HEK293 (cell line): ENCODE measurements around the gene GCNT2.
"Not testable (repeated sequence)": the region's sequence is repeated elsewhere in the genome, so short reads cannot be mapped to it uniquely, and the experiment has no call there.

Source experiments
- CTCF ChIA-PET: fragments of 350-600 bp; formaldehyde crosslinking; extraction: SDS; loops from one replicate; lab custom pipeline; 2021; ENCODE audit warnings: antibody characterized with exemption; lab: Yijun Ruan, JAX
- POLR2A ChIA-PET: fragments of 300-600 bp; formaldehyde crosslinking; extraction: SDS; loops from one replicate; lab custom pipeline; 2020; ENCODE audit warnings: antibody characterized with exemption, inconsistent platforms; lab: Yijun Ruan, JAX
- H3K27ac ChIP-seq: fragments of 200-500 bp; sonication (Bioruptor generic); 2 replicates; pipeline ENCODE4 v1.5.1; 2014; ENCODE audit warnings: low read depth, low read length, control low read depth, inconsistent platforms; ENCODE audit errors: extremely low read depth
- H3K36me3 ChIP-seq, 2 experiments: fragments of 200-500 bp in 1 of 2; sonication (Bioruptor generic) in 1 of 2; 1 replicate in 1 of 2; 2 replicates in 1 of 2; pipeline ENCODE4 v1.5.1; 2014 to 2017; ENCODE audit warnings: inconsistent platforms in 2 of 2, low read length in 2 of 2; ENCODE audit not compliant: control insufficient read depth in 2 of 2, insufficient read depth in 1 of 2
- H3K4me1 ChIP-seq: fragments of 200-500 bp; sonication (Bioruptor generic); 2 replicates; pipeline ENCODE4 v1.5.1; 2014; ENCODE audit warnings: mild to moderate bottlenecking, low read length, inconsistent platforms; ENCODE audit not compliant: control insufficient read depth, insufficient read depth
- H3K4me3 ChIP-seq: 2 replicates; pipeline ENCODE4 v1.5.1; 2011; ENCODE audit warnings: low read depth, mild to moderate bottlenecking, control low read depth, low read length, moderate library complexity
- H3K9me3 ChIP-seq: fragments of 200-500 bp; sonication (Bioruptor generic); 2 replicates; pipeline ENCODE4 v1.5.1; 2014; ENCODE audit warnings: low read depth, low read length, inconsistent platforms; ENCODE audit not compliant: control insufficient read depth, insufficient read depth
- GLIS2 ChIP-seq: fragments of 450-650 bp; formaldehyde crosslinking; IDR thresholded peaks from 2 replicates; pipeline ENCODE4 v1.5.1; 2016; ENCODE audit warnings: missing biosample characterization, missing genetic modification characterization
- MZF1 ChIP-seq: fragments of 450-650 bp; formaldehyde crosslinking; IDR thresholded peaks from 2 replicates; pipeline ENCODE4 v1.5.1; 2017; ENCODE audit warnings: missing biosample characterization, missing genetic modification characterization, borderline replicate concordance
- OSR2 ChIP-seq: fragments of 450-650 bp; formaldehyde crosslinking; IDR thresholded peaks from 2 replicates; pipeline ENCODE4 v1.5.1; 2016; ENCODE audit warnings: missing biosample characterization, missing genetic modification characterization
- PRDM1 ChIP-seq: fragments of 450-650 bp; formaldehyde crosslinking; IDR thresholded peaks from 2 replicates; pipeline ENCODE4; 2016; ENCODE audit warnings: missing biosample characterization, missing genetic modification characterization
- SALL2 ChIP-seq: fragments of 450-650 bp; formaldehyde crosslinking; IDR thresholded peaks from 2 replicates; pipeline ENCODE4 v1.5.0; 2017; ENCODE audit warnings: missing biosample characterization, mild to moderate bottlenecking, missing genetic modification characterization, borderline replicate concordance
- SCRT1 ChIP-seq: fragments of 450-650 bp; formaldehyde crosslinking; IDR thresholded peaks from 2 replicates; pipeline ENCODE4 v1.5.1; 2016; ENCODE audit warnings: missing biosample characterization, missing genetic modification characterization, borderline replicate concordance
- SCRT2 ChIP-seq: fragments of 450-650 bp; formaldehyde crosslinking; IDR thresholded peaks from 2 replicates; pipeline ENCODE4 v1.5.1; 2016; ENCODE audit warnings: missing biosample characterization, missing genetic modification characterization
- SETDB1 ChIP-seq: IDR thresholded peaks from one replicate; pipeline ENCODE4 v1.6.1; 2017; ENCODE audit warnings: mild to moderate bottlenecking, low read length, moderate library complexity, mixed read lengths; ENCODE audit not compliant: insufficient read length
- ZBTB17 ChIP-seq: fragments of 450-650 bp; formaldehyde crosslinking; IDR thresholded peaks from 2 replicates; pipeline ENCODE4 v1.5.1; 2016; ENCODE audit warnings: missing biosample characterization, missing genetic modification characterization
- ZNF19 ChIP-seq: fragments of 450-650 bp; formaldehyde crosslinking; IDR thresholded peaks from 2 replicates; pipeline ENCODE4; 2016; ENCODE audit warnings: missing biosample characterization, missing genetic modification characterization, low read depth
- ZNF202 ChIP-seq: fragments of 450-650 bp; formaldehyde crosslinking; IDR thresholded peaks from 2 replicates; pipeline ENCODE4 v1.5.1; 2016; ENCODE audit warnings: missing biosample characterization, missing genetic modification characterization, borderline replicate concordance
- ZNF274 ChIP-seq, 2 experiments: fragments of 200-500 bp in 1 of 2; fragments of 450-650 bp in 1 of 2; sonication (Bioruptor generic) in 1 of 2; formaldehyde crosslinking in 1 of 2; IDR thresholded peaks; 2 replicates each; pipeline versions ENCODE4 v1.5.1 to v1.6.1; 2014 to 2016; ENCODE audit warnings: borderline replicate concordance in 1 of 2, inconsistent platforms in 1 of 2, low read length in 1 of 2, missing biosample characterization in 1 of 2, missing genetic modification characterization in 1 of 2
- ZNF302 ChIP-seq: fragments of 450-650 bp; formaldehyde crosslinking; IDR thresholded peaks from 2 replicates; pipeline ENCODE4 v1.5.1; 2016; ENCODE audit warnings: missing biosample characterization, missing genetic modification characterization, low read depth
- ZNF416 ChIP-seq: fragments of 450-650 bp; formaldehyde crosslinking; IDR thresholded peaks from 2 replicates; pipeline ENCODE4 v1.5.1; 2016; ENCODE audit warnings: missing biosample characterization, missing genetic modification characterization
- ZNF571 ChIP-seq: fragments of 450-650 bp; formaldehyde crosslinking; IDR thresholded peaks from 2 replicates; pipeline ENCODE4 v1.5.0; 2017; ENCODE audit warnings: missing biosample characterization, missing genetic modification characterization
- ZNF610 ChIP-seq: fragments of 450-650 bp; formaldehyde crosslinking; IDR thresholded peaks from 2 replicates; pipeline ENCODE4 v1.5.1; 2016; ENCODE audit warnings: missing biosample characterization, missing genetic modification characterization, borderline replicate concordance
- ZNF654 ChIP-seq: fragments of 450-650 bp; formaldehyde crosslinking; IDR thresholded peaks from 2 replicates; pipeline ENCODE4 v1.5.1; 2016; ENCODE audit warnings: low read depth, missing biosample characterization, missing genetic modification characterization

Gene GCNT2

DNA sequence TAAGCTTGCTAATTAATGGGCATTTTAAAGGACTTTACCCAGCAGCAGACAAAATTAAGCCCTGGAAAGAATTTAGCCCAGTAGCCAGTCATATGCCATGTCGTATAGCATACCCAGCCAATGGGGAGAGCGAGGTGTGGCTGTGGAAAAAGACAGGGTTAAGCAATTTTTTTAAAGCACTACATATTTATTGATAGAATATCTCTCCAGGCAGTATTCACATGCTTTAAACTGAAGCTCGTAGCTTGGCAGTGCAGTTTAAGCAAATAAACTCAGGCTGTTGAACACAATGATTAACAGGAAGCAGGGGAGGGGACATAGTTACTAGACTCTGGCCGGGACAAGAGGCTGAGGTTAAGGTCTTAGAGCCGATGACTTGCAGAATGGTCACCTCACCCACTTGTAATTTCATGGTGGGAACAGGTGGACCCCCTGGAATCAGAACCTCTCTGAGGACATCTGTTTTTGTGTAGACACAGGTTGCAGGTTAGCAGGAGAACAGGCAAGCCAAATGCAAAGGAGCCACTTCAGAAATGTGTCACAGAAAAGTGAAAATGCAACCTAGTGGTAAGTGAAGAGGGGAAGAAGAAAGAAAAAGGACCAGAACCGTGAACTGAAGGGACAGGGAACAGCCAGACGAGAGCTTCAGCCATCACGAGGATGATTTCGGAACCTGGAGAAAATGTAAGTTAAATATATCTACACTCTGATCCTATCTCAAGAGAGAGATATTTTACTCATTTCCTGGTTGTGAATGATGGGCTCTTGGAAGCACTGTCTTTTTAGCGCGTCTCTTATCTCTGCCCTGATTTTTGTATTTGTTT is 7.2 kb downstream of the GCNT2 start:
- Histone ChIP-seq H3K9me3 (no peaks in the 10 kb centered on the region), H3K27ac (no peak overlapping the region), H3K4me1 (peaks cover 4% of the 10 kb centered on the region), H3K36me3 (peaks cover 0 to 6% of the 10 kb centered on the region in 2 experiments; a peak in 1 of 3 replicates), H3K4me3 (peak overlapping the region; percentile 3)
- TF ChIP-seq SCRT2 (tag by site-specific recombination) (peak; percentile 62), SALL2 (tag by site-specific recombination) (no peak), ZNF202 (tag by site-specific recombination) (no peak), ZNF302 (no peak), GLIS2 (tag by site-specific recombination) (no peak), ZNF274 (IDR thresholded peaks at IDR 0.05; ENCODE audit: low read length) (no peak), ZNF274 (tag by site-specific recombination; IDR thresholded peaks at IDR 0.05; ENCODE audit: borderline replicate concordance) (no peak), MZF1 (peak; percentile 74; the same call in 1 of the 2 replicates), OSR2 (tag by site-specific recombination) (peak; percentile 12; the same call in 1 of the 2 replicates), PRDM1 (0 out of 2 replicates have a peak, but pooled peaks have one; percentile 13), SCRT1 (tag by site-specific recombination) (no peak)
- CTCF ChIA-PET: interaction anchor here (2.1 kb wide), 1 partner anchor 50 kb away, joined by 10 read pairs; no protein-coding TSS in a partner anchor
- POLR2A ChIA-PET: interaction anchor here (0.6 kb wide), 1 partner anchor 108 kb away, joined by 4 read pairs; no protein-coding TSS in a partner anchor

DNA sequence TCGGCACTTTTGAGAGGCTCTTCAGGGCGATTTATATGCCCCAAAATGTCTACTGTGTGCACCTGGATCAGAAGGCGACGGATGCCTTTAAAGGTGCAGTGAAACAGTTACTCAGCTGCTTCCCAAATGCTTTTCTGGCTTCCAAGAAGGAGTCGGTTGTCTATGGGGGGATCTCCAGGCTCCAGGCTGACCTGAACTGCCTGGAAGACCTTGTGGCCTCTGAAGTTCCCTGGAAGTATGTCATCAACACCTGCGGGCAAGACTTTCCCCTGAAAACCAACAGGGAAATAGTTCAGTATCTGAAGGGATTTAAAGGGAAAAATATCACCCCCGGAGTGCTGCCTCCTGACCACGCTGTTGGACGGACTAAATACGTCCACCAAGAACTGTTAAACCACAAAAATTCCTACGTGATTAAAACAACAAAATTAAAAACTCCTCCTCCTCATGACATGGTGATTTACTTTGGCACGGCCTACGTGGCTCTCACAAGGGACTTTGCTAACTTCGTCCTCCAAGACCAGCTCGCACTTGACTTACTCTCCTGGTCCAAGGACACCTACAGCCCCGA is 8.2 kb downstream of the GCNT2 start:
- peaks cover 4% of the 10 kb centered on the region for H3K4me1 ChIP-seq
- H3K27ac ChIP-seq: no peak overlapping the region
- CTCF ChIA-PET: no interaction called here
- POLR2A ChIA-PET: no interaction called here
- TF ChIP-seq ZNF416 (no peak), ZNF19 (tag by site-specific recombination) (no peak), ZNF610 (tag by site-specific recombination) (no peak)
- no peak overlapping the region for H3K4me3 ChIP-seq
- H3K36me3 ChIP-seq: peaks cover 0 to 6% of the 10 kb centered on the region in 2 experiments; a peak in 1 of 3 replicates
- no peaks in the 10 kb centered on the region for H3K9me3 ChIP-seq

DNA sequence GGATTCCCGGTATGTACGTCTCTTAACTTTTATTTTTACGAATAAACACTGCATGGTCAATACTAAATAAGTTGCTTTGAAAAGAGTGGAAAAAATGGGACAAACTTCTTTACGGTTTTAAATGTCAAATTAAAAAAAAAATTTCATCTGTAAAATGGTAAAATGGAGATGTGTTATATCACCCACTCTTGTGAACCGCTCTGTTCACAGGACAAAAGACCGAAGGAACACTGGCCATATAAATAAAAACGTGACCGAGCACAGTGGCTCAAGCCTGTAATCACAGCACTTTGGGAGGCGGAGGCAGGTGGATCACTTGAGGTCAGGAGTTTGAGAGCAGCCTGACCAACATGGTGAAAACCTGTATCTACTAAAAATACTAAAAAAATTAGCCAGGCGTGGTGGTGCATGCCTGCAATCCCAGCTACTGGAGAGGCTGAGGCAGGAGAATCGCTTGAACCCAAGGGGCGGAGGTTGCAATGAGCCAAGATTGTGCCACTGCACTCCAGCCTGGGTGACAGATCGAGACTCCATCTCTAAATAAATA is 8.8 kb downstream of the GCNT2 start:
- CTCF ChIA-PET: interaction anchor here (0.7 kb wide), 1 partner anchor 50 kb away, joined by 4 read pairs; no protein-coding TSS in a partner anchor
- H3K27ac ChIP-seq, H3K4me1 ChIP-seq, POLR2A ChIA-PET, H3K9me3 ChIP-seq, H3K36me3 ChIP-seq, H3K4me3 ChIP-seq: not testable (repeated sequence)

DNA sequence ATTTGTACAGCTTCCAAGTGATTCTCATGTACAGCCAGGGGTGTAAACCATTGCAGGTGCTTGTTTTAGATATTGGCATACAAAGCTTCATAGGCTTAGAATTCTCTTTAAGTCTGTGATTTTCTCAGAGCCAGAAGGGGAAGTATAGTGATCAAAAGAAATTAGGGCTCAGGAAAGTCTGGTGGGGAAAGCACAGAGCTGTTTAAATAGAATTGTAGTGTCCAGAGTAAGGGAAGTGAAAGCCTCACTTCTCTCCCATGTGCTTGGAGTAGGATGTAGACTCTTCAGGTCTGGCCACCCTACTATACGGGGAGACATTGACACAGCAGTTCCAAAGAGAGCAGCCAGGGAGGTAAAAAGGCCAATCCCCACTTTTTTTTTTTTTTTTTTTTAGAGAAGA is 10.4 kb downstream of the GCNT2 start:
- CTCF ChIA-PET: interaction anchor here (0.6 to 1.1 kb wide), 2 partner anchors 16 to 53 kb away, joined by 3 read pairs; no protein-coding TSS in a partner anchor
- H3K36me3 ChIP-seq: peaks cover 0 to 6% of the 10 kb centered on the region in 2 experiments; a peak in 1 of 3 replicates
- no peak overlapping the region for H3K27ac ChIP-seq
- H3K9me3 ChIP-seq: no peaks in the 10 kb centered on the region
- peak; percentile 75; the same call in 1 of the 2 replicates for TF ChIP-seq ZBTB17 (tag by site-specific recombination)
- no peak for TF ChIP-seq ZNF571
- TF ChIP-seq ZNF654 (tag by site-specific recombination): no peak
- TF ChIP-seq SETDB1: no peak
- peaks cover 4% of the 10 kb centered on the region for H3K4me1 ChIP-seq
- no peak overlapping the region for H3K4me3 ChIP-seq
- POLR2A ChIA-PET: no interaction called here
